HepG2 (cell line): ENCODE results near the gene ZMYND8.

Source experiments
- ARNTL ChIP-seq: sonication (generic); formaldehyde crosslinking; IDR thresholded peaks from 2 replicates; pipeline ENCODE4 v1.4.0; 2020; ENCODE audit warnings: mild to moderate bottlenecking, missing genetic modification reagents
- EHMT2 ChIP-seq: fragments of 200-600 bp; sonication (generic); IDR thresholded peaks from 2 replicates; pipeline ENCODE4 v1.7.0; 2017; ENCODE audit warnings: antibody characterized with exemption, low read depth, low read length, borderline replicate concordance
- HCFC1 ChIP-seq: fragments of 150-350 bp; IDR thresholded peaks from 2 replicates; pipeline ENCODE4 v1.6.1; 2014; ENCODE audit warnings: low read depth, low read length
- POLR2A ChIP-seq, 2 experiments: IDR thresholded peaks; 2 replicates each; pipeline ENCODE4 v1.6.1; 2011; ENCODE audit warnings: low read depth in 2 of 2, low read length in 2 of 2, mild to moderate bottlenecking in 1 of 2, moderate library complexity in 1 of 2; ENCODE audit not compliant: insufficient read depth in 1 of 2
- ZNF263 ChIP-seq: sonication (generic); formaldehyde crosslinking; IDR thresholded peaks from 2 replicates; pipeline ENCODE4 v1.4.0; 2020; ENCODE audit warnings: missing genetic modification reagents
- ZNF274 ChIP-seq: sonication (generic); formaldehyde crosslinking; IDR thresholded peaks from 2 replicates; pipeline ENCODE4 v1.5.1; 2020; ENCODE audit warnings: mild to moderate bottlenecking, missing genetic modification reagents
- ZNF329 ChIP-seq: sonication (generic); formaldehyde crosslinking; IDR thresholded peaks from 2 replicates; pipeline ENCODE4 v1.9.0; 2021; ENCODE audit warnings: low read depth, mild to moderate bottlenecking, missing genetic modification reagents

DNA sequence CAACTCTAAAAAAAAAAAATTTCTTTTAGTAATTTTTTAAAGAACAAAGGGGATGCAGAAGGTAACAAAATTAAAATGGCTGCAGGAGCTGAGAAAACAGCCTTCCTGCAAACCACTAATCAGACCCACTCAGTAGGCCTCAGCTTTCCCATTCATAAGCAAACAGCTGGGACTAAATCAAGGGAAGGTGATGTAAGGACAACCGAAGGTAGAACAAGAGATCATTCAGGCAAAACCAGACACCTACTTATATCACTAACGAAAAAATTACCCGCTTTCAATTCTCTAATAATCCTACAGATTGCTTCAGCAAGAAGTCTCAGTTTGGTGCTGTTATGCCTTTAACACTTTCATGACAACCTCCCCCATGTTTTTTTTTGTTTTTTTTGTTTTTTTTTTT is 124.0 kb downstream of the ZMYND8 start:
- TF ChIP-seq HCFC1 (no peak), POLR2A (IDR thresholded peaks at IDR 0.05; ENCODE audit: insufficient read depth in 1 of 2, low read depth in 2 of 2, low read length in 2 of 2) (no peak), EHMT2 (no peak), ZNF263 (no peak), ARNTL (CRISPR knock-in tag) (no peak; the same call in 1 of the 2 replicates), ZNF329 (CRISPR knock-in tag) (no peak), ZNF274 (CRISPR knock-in tag) (no peak)
